GM12801 (cell line): ENCODE results near the gene KANSL2.

Experiments
- CTCF ChIP-seq: IDR thresholded peaks from one replicate; pipeline ENCODE4 v1.5.1; 2011; ENCODE audit warnings: control low read depth; ENCODE audit not compliant: insufficient read length; ENCODE audit errors: extremely low read depth

KANSL2 gene

GRCh38 chr12:48696626-48697025, 14.6 kb upstream of the KANSL2 start:
- no peak for TF ChIP-seq CTCF

- no peak for TF ChIP-seq CTCF
These were observed 13.8 kb upstream of the KANSL2 start for GRCh38 chr12:48695859-48696258.

GRCh38 chr12:48694038-48694437, 12.0 kb upstream of the KANSL2 start:
- TF ChIP-seq CTCF = no peak

- TF ChIP-seq CTCF = no peak
These were observed 11.5 kb upstream of the KANSL2 start for GRCh38 chr12:48693572-48693971.

- TF ChIP-seq CTCF = no peak
These were observed 9.9 kb upstream of the KANSL2 start for GRCh38 chr12:48691826-48692487.

- no peak for TF ChIP-seq CTCF
These were observed 9.0 kb upstream of the KANSL2 start for GRCh38 chr12:48690990-48691389.

- no peak for TF ChIP-seq CTCF
These were observed 8.4 kb upstream of the KANSL2 start for GRCh38 chr12:48690436-48690835.
